Thyroid gland (tissue), 4 donors: Measurements from ENCODE around the gene CCKAR.

Experiments
- POLR2A ChIP-seq, 2 donors: fragments of 450-650 bp; IDR thresholded peaks; one replicate each; pipeline ENCODE4 v1.6.1; 2017; ENCODE audit warnings: antibody characterized with exemption in 2 of 2, mild to moderate bottlenecking in 2 of 2, moderate library complexity in 1 of 2
- TF ChIP-seq, protein P1 (sequence below), 6 experiments: fragments of 200-600 bp in 3 of 6; fragments of 450-650 bp in 3 of 6; sonication (generic) in 3 of 6; IDR thresholded peaks; one replicate each; pipeline ENCODE4 v1.5.1; 2016 to 2019; ENCODE audit warnings: antibody characterized with exemption in 6 of 6, mild to moderate bottlenecking in 2 of 6, inconsistent platforms in 1 of 6, moderate library complexity in 1 of 6

DNA sequence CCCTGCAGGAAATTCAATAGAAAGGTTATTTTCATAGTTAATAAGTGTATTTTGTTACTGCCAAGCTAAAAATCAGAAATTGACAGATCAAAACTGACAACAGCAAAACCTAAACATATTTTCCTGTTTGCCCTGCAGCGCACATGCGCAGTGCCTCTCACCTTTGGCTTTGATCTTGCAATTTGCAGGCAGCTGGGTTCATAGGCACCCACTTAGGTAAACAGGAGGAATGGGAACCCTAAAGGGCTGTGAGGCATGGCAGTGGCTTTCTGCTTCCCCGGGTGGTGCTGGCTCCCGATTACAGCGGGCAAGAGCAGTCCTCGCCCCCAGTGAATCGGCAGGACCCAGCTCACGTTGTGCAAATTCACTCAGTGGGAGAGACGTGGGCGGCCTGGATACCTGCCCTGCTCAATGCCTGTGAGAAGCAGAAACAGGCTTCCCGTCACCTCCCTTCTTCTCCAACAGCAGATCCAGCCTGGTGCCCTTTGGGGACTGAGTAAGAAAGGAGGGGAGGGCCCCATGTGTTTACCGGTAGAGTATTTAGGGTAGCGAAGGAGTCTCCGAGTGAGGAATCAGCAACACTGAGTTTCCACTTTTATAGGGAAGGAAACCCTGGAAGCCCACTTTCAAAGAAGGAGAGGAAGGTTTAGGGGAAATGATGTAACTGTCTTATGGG lies 25.7 kb downstream of the CCKAR start:
- TF ChIP-seq, protein P1, sequence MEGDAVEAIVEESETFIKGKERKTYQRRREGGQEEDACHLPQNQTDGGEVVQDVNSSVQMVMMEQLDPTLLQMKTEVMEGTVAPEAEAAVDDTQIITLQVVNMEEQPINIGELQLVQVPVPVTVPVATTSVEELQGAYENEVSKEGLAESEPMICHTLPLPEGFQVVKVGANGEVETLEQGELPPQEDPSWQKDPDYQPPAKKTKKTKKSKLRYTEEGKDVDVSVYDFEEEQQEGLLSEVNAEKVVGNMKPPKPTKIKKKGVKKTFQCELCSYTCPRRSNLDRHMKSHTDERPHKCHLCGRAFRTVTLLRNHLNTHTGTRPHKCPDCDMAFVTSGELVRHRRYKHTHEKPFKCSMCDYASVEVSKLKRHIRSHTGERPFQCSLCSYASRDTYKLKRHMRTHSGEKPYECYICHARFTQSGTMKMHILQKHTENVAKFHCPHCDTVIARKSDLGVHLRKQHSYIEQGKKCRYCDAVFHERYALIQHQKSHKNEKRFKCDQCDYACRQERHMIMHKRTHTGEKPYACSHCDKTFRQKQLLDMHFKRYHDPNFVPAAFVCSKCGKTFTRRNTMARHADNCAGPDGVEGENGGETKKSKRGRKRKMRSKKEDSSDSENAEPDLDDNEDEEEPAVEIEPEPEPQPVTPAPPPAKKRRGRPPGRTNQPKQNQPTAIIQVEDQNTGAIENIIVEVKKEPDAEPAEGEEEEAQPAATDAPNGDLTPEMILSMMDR (IDR thresholded peaks at IDR 0.05): no peak
- TF ChIP-seq POLR2A (IDR thresholded peaks at IDR 0.05): no peak
